Measurements from ENCODE around the gene DEFB121.
"Not testable (repeated sequence)": the region's sequence is repeated elsewhere in the genome, so short reads cannot be mapped to it uniquely, and the experiment has no call there.

DEFB121 gene

GRCh38 chr20:31403886-31404285, 2.1 kb downstream of the DEFB121 start:
- no peak overlapping the region for H3K4me3 ChIP-seq (ENCODE audit: control insufficient read depth, low read depth, low read length)
- no peak for TF ChIP-seq CTCF (IDR thresholded peaks at IDR 0.05; ENCODE audit: control insufficient read depth, insufficient read depth, low read depth, low read length, missing control alignments)
- no peak for DNase-seq (ENCODE audit: low read depth)

GRCh38 chr20:31394900-31395299, 11.1 kb downstream of the DEFB121 start:
- no peak for TF ChIP-seq CTCF (IDR thresholded peaks at IDR 0.05; ENCODE audit: control insufficient read depth, insufficient read depth, low read depth, low read length, missing control alignments)
- no peak overlapping the region for H3K4me3 ChIP-seq (ENCODE audit: control insufficient read depth, low read depth, low read length)
- no peak for DNase-seq (ENCODE audit: low read depth)

- no peak for TF ChIP-seq CTCF (IDR thresholded peaks at IDR 0.05; ENCODE audit: control insufficient read depth, insufficient read depth, low read depth, low read length, missing control alignments)
- H3K4me3 ChIP-seq (ENCODE audit: control insufficient read depth, low read depth, low read length), result no peak overlapping the region
- DNase-seq (ENCODE audit: low read depth), result no peak
Measured at GRCh38 chr20:31392836-31393235, 13.2 kb downstream of the DEFB121 start.

GRCh38 chr20:31390490-31390889, 15.5 kb downstream of the DEFB121 start, which contains the start of gene DEFB119:
DEFB119 (minus strand) TSS chr20:31390590; CDS start chr20:31390483, 107 bp downstream.
- no peak for DNase-seq (ENCODE audit: low read depth)
- no peak for TF ChIP-seq CTCF (IDR thresholded peaks at IDR 0.05; ENCODE audit: control insufficient read depth, insufficient read depth, low read depth, low read length, missing control alignments)
- no peak within 1 kb of the TSS for H3K4me3 ChIP-seq (ENCODE audit: control insufficient read depth, low read depth, low read length)

- DNase-seq (ENCODE audit: low read depth), result no peak
- no peak for TF ChIP-seq CTCF (IDR thresholded peaks at IDR 0.05; ENCODE audit: control insufficient read depth, insufficient read depth, low read depth, low read length, missing control alignments)
- no peak overlapping the region for H3K4me3 ChIP-seq (ENCODE audit: control insufficient read depth, low read depth, low read length)
Measured at GRCh38 chr20:31374346-31374745, 31.7 kb downstream of the DEFB121 start.

- no peak for DNase-seq (ENCODE audit: low read depth)
- no peak for TF ChIP-seq CTCF (IDR thresholded peaks at IDR 0.05; ENCODE audit: control insufficient read depth, insufficient read depth, low read depth, low read length, missing control alignments)
Measured at GRCh38 chr20:31368301-31368700, 37.7 kb downstream of the DEFB121 start, which contains the start of gene DEFB118. DEFB118 (plus strand) TSS chr20:31368601; CDS start chr20:31368651, 50 bp downstream.

GRCh38 chr20:31364272-31364671, 41.7 kb downstream of the DEFB121 start:
- H3K4me3 ChIP-seq (ENCODE audit: control insufficient read depth, low read depth, low read length); DNase-seq (ENCODE audit: low read depth): not testable (repeated sequence)

More at GRCh38 chr20:31368301-31368700, 37.7 kb downstream of the DEFB121 start, which contains the start of gene DEFB118:
- H3K4me3 ChIP-seq (ENCODE audit: control insufficient read depth, low read depth, low read length), result no peak within 1 kb of the TSS
